AG09319 (cell line): ENCODE data around the gene AVPR1A.
"Not testable (repeated sequence)": the region's sequence is repeated elsewhere in the genome, so short reads cannot be mapped to it uniquely, and the experiment has no call there.

Experiments
- DNase-seq: peaks from one replicate; pipeline ENCODE4 v3.0.0-alpha.2; 2010; ENCODE audit warnings: low read depth; ENCODE audit errors: extremely low read depth
- CTCF ChIP-seq: IDR thresholded peaks from 2 replicates; pipeline ENCODE4 v1.5.1; 2011; ENCODE audit warnings: low read depth, mild to moderate bottlenecking, inconsistent platforms, low read length, moderate library complexity

AVPR1A gene

GRCh38 chr12:63150713-63151622 lies at the start of gene AVPR1A:
TSS of gene AVPR1A (minus strand) at chr12:63151201. CDS start at chr12:63150836, 365 bp downstream.
- no peak for DNase-seq
- no peak for TF ChIP-seq CTCF

- no peak for DNase-seq
- TF ChIP-seq CTCF = no peak
These were observed 45.2 kb upstream of the AVPR1A start for GRCh38 chr12:63196168-63196567.

GRCh38 chr12:63179224-63179623 lies 28.2 kb upstream of the AVPR1A start:
- no peak for DNase-seq
- no peak for TF ChIP-seq CTCF

- TF ChIP-seq CTCF = no peak
- no peak for DNase-seq
These were observed 19.3 kb upstream of the AVPR1A start for GRCh38 chr12:63170321-63170720.

- not testable (repeated sequence) for DNase-seq
These were observed 16.7 kb upstream of the AVPR1A start for GRCh38 chr12:63167741-63168140.

- TF ChIP-seq CTCF = no peak
These were observed 13.9 kb upstream of the AVPR1A start for GRCh38 chr12:63164911-63165310.

GRCh38 chr12:63163541-63163940 lies 12.5 kb upstream of the AVPR1A start:
- no peak for DNase-seq

More at GRCh38 chr12:63164911-63165310, 13.9 kb upstream of the AVPR1A start:
- no peak for DNase-seq

More at GRCh38 chr12:63163541-63163940, 12.5 kb upstream of the AVPR1A start:
- TF ChIP-seq CTCF = no peak
